Gastrocnemius medialis (tissue), 4 donors: ENCODE results near the gene FYB2.

Experiments
- CTCF ChIP-seq, 5 experiments: fragments of 450-650 bp in 3 of 5; fragments of 200-600 bp in 2 of 5; sonication (generic) in 2 of 5; IDR thresholded peaks in 4 of 5; conservative IDR thresholded peaks in 1 of 5; 1 replicate in 4 of 5; 2 replicates in 1 of 5; pipeline ENCODE4 v1.5.1; 2016 to 2019; ENCODE audit warnings: antibody characterized with exemption in 5 of 5, mild to moderate bottlenecking in 3 of 5, moderate library complexity in 3 of 5
- POLR2A ChIP-seq, 2 donors: fragments of 450-650 bp; IDR thresholded peaks; one replicate each; pipeline ENCODE4 v1.6.1; 2017; ENCODE audit warnings: antibody characterized with exemption in 2 of 2, mild to moderate bottlenecking in 2 of 2, moderate library complexity in 2 of 2

- TF ChIP-seq CTCF (IDR thresholded peaks at IDR 0.05 in 4 of 5, conservative IDR thresholded peaks at IDR 0.05 in 1 of 5) (no peak), POLR2A (IDR thresholded peaks at IDR 0.05) (no peak)
Observed at GRCh38 chr1:56867491-56867890, 48.3 kb upstream of the FYB2 start.
